ENCODE measurements around the gene MSI2.

The MSI2 gene

DNA sequence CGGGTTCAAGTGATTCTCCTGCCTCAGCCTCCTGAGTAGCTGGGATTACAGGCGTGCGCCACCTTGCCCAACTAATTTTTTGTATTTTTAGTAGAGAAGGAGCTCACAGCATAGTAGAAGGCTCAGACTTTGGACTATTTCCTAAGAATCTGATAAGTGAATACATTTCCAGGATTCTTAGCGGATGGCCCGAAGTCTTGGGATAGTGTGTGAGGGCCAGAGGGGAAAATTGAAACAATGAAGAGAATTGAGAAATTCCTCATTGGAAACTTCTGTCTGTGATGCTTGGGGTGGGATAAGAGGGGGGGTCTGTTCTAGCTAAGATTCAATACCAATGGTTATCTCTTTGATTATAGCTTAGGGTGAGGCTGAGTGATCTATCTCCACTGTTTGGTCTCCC lies 183.3 kb downstream of the MSI2 start:
- no peak for DNase-seq (ENCODE audit: low read depth)
- no peak overlapping the region for H3K4me3 ChIP-seq (ENCODE audit: control insufficient read depth, low read depth, low read length)
- TF ChIP-seq, protein P1, sequence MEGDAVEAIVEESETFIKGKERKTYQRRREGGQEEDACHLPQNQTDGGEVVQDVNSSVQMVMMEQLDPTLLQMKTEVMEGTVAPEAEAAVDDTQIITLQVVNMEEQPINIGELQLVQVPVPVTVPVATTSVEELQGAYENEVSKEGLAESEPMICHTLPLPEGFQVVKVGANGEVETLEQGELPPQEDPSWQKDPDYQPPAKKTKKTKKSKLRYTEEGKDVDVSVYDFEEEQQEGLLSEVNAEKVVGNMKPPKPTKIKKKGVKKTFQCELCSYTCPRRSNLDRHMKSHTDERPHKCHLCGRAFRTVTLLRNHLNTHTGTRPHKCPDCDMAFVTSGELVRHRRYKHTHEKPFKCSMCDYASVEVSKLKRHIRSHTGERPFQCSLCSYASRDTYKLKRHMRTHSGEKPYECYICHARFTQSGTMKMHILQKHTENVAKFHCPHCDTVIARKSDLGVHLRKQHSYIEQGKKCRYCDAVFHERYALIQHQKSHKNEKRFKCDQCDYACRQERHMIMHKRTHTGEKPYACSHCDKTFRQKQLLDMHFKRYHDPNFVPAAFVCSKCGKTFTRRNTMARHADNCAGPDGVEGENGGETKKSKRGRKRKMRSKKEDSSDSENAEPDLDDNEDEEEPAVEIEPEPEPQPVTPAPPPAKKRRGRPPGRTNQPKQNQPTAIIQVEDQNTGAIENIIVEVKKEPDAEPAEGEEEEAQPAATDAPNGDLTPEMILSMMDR (IDR thresholded peaks at IDR 0.05; ENCODE audit: control insufficient read depth, insufficient read depth, low read depth, low read length, missing control alignments), result no peak

DNA sequence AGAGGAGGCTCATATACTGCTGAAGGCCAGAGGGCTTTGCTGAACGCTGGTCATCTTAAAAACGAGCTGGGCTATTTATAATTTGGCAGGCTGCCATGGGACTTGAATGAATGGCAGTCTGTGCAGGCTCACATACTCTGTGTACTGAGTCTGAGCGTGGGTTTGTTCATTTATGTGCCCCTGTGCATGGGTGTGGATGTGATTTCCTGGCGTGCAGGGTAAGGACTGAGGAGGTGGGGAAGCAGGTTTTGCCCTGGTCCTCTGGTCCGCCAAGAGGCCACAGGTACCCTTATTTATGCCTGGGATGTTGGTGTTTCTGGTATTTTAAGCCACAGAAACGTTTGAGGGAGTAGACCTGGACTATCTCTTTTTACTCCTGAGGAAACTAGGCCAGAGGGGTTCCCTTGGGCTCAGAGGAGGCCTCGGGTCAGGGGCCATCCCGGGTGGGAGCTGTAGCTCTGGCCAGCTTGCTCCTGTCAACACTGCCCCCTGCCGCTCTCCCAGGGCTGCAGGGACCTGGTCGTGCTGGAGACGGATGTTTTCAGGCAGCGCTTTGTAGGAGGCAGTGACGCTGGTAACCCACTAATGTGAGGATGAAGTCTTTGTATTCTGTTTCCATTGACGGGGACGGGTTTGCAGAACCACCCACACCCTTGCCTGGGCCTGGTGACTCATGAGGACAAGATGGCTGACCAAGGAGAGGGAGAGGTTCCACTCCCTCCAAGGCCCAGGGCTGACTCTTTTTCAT lies 184.4 kb downstream of the MSI2 start:
- DNase-seq (ENCODE audit: low read depth), result no peak
- no peak overlapping the region for H3K4me3 ChIP-seq (ENCODE audit: control insufficient read depth, low read depth, low read length)
- TF ChIP-seq, protein P1 (IDR thresholded peaks at IDR 0.05; ENCODE audit: control insufficient read depth, insufficient read depth, low read depth, low read length, missing control alignments), result no peak

- TF ChIP-seq, protein P1 (IDR thresholded peaks at IDR 0.05; ENCODE audit: control insufficient read depth, insufficient read depth, low read depth, low read length, missing control alignments), result no peak
- no peak overlapping the region for H3K4me3 ChIP-seq (ENCODE audit: control insufficient read depth, low read depth, low read length)
- no peak for DNase-seq (ENCODE audit: low read depth)
Observed at GRCh38 chr17:57441270-57441600, 184.9 kb downstream of the MSI2 start.

DNA sequence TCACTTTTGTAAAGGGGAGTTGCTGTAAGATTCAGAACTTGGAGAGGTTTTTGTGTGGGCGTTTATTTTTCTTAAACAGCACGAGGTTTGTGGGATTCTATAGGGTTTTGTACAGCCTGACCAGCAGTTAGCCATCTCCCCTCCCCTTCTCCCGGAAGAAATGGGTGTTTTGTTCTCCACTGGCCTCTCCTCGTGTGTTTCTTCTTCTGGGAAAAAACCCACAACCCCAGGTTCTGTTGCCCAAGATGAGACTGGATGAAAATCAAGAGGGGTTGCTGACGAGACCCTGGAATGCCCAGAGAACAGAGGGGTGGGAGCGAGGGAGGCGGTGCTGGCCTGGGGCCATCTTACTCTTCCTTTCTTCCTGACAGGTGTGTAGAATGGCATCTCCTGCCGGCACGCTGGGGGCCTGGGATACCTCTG lies 186.1 kb downstream of the MSI2 start:
- TF ChIP-seq, protein P1 (IDR thresholded peaks at IDR 0.05; ENCODE audit: control insufficient read depth, insufficient read depth, low read depth, low read length, missing control alignments), result no peak
- DNase-seq (ENCODE audit: low read depth), result no peak
- no peak overlapping the region for H3K4me3 ChIP-seq (ENCODE audit: control insufficient read depth, low read depth, low read length)

DNA sequence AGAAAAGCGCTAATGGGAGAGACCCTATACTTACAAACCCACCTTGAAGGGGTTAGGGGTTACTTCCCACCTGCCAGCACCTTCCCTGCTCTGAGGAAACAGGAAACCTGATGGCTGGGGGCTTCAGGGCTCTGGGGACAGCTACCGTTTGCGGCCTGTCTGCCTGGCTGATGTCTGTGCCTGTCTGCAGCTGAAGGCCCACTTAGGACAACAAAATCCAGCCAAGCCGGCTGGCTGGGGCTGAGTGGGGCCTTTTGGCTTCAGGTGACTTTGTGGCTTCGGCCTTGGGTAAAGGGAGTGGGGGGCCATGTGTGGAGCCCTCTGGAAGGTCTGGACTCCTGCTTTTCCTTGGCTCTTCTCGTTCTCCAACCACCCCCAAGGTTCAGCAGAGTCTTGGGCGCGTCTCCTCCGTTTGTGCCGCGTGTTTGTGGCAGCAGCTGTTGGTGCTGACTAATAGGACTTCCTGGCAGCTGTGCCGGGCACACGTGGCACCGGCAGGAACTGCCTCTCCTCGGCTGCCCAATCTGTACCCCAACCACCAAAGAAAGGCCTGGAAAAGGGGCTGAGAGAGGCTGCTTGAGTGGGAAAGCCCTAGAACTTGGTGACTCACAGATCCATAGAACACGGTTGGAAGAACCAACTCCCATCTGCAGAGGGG lies 186.7 kb downstream of the MSI2 start:
- no peak for DNase-seq (ENCODE audit: low read depth)
- TF ChIP-seq, protein P1 (IDR thresholded peaks at IDR 0.05; ENCODE audit: control insufficient read depth, insufficient read depth, low read depth, low read length, missing control alignments), result no peak
- H3K4me3 ChIP-seq (ENCODE audit: control insufficient read depth, low read depth, low read length), result no peak overlapping the region

DNA sequence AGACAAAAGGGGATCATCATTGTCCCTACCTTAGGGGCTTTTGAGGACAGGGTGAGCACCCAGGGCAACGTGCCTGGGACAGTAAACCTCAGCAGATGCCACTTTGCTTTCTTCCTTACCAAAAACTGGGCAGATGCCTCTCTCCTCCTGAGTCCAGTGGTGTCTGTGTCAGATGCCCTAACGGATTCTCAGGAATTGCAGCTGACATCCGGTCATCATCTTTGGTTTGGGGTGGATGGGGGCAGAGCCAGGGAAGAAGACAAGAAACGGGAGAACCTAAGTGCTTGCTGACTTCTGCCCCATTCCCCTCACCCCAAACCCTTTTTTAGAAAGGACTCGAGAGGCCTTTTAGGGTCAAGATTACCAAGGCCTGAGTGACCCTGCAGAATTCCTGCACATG lies 187.5 kb downstream of the MSI2 start:
- no peak for DNase-seq (ENCODE audit: low read depth)
- no peak overlapping the region for H3K4me3 ChIP-seq (ENCODE audit: control insufficient read depth, low read depth, low read length)
- TF ChIP-seq, protein P1 (IDR thresholded peaks at IDR 0.05; ENCODE audit: control insufficient read depth, insufficient read depth, low read depth, low read length, missing control alignments), result no peak

Measured in AG09309 (cell line).